HCT116 (cell line): ENCODE results near the gene CLIP2. TPM values are rescaled to one million over a fixed set of nuclear protein-coding genes. Genes with fewer than 3 reads are reported as not detected.
"Not testable (repeated sequence)": the region's sequence is repeated elsewhere in the genome, so short reads cannot be mapped to it uniquely, and the experiment has no call there.

ENCODE experiments used
- ATAC-seq: fragments of 200-7000 bp; cut with Tn5 transposase; 2 replicates; pipeline ENCODE4 v1.9.1; 2020; ENCODE audit warnings: mild to moderate bottlenecking, moderate library complexity
- BruUV-seq: library from RNA; stranded (reverse); fragments of 400-500 nt; replicated peaks from 2 replicates; lab custom pipeline; 2021; lab: Mats Ljungman, UMichigan
- CTCF ChIA-PET: fragments of 300-600 bp; sonication (Branson Sonifier 250); formaldehyde crosslinking; loops from one replicate; lab custom pipeline; 2021; ENCODE audit warnings: antibody characterized with exemption; lab: Charles Lee
- POLR2A ChIA-PET: fragments of 300-600, 350-600 bp; sonication (Branson Sonifier 250); formaldehyde crosslinking; loops from one replicate; lab custom pipeline; 2021; ENCODE audit warnings: antibody characterized with exemption; lab: Charles Lee
- RAD21 ChIA-PET, 2 experiments: fragments of 300-600 bp; sonication (Branson Sonifier 250); formaldehyde crosslinking; loops; one replicate each; lab custom pipeline; 2023; ENCODE audit warnings: low total read pairs in 2 of 2; ENCODE audit not compliant: uncharacterized antibody in 2 of 2, unreplicated experiment in 2 of 2, low non-redundant PET in 1 of 2; lab: Charles Lee
- DNase-seq: peaks from one replicate; pipeline ENCODE4 v3.0.0-alpha.2; 2010; ENCODE audit warnings: low read depth, low spot score
- H2AFZ ChIP-seq: fragments of 200-600 bp; shearing (Covaris generic), sonication (generic); 2 replicates; pipeline ENCODE4 v1.6.1; 2017; ENCODE audit warnings: low read depth, mixed run types, mixed read lengths, antibody characterized with exemption, low read length; ENCODE audit not compliant: poor library complexity, severe bottlenecking
- H3K27ac ChIP-seq: 2 replicates; pipeline ENCODE4 v1.5.1; 2012; ENCODE audit warnings: low read depth, low read length
- H3K27me3 ChIP-seq: fragments of 200-600 bp; sonication (generic); 2 replicates; pipeline ENCODE4 v1.6.1; 2016; ENCODE audit warnings: mixed run types, low read length, mixed read lengths; ENCODE audit not compliant: insufficient read depth
- H3K36me3 ChIP-seq, 2 experiments: fragments of 200-500 bp in 1 of 2; fragments of 200-600 bp in 1 of 2; sonication (Bioruptor generic) in 1 of 2; sonication (generic) in 1 of 2; 2 replicates each; pipeline versions ENCODE4 v1.5.1 to v1.6.1; 2014 to 2016; ENCODE audit warnings: low read length in 2 of 2, inconsistent platforms in 1 of 2, mixed read lengths in 1 of 2, mixed run types in 1 of 2; ENCODE audit not compliant: insufficient read depth in 2 of 2, control insufficient read depth in 1 of 2
- H3K4me1 ChIP-seq, 2 experiments: fragments of 200-600 bp in 1 of 2; sonication (generic) in 1 of 2; 2 replicates each; pipeline versions ENCODE4 v1.5.1 to v1.6.1; 2012 to 2017; ENCODE audit warnings: low read length in 2 of 2, inconsistent platforms in 1 of 2, mild to moderate bottlenecking in 1 of 2, mixed read lengths in 1 of 2, mixed run types in 1 of 2, moderate library complexity in 1 of 2; ENCODE audit not compliant: insufficient read depth in 2 of 2, control insufficient read depth in 1 of 2
- H3K4me2 ChIP-seq: fragments of 200-600 bp; sonication (generic); 2 replicates; pipeline ENCODE4 v1.6.1; 2017; ENCODE audit warnings: mixed run types, low read length, mixed read lengths
- H3K4me3 ChIP-seq, 2 experiments: fragments of 200-600 bp in 1 of 2; sonication (generic) in 1 of 2; replicated peaks in 1 of 2; 2 replicates each; pipeline ENCODE4 v1.5.1; 2011 to 2016; ENCODE audit warnings: low read length in 2 of 2, control low read depth in 1 of 2, low read depth in 1 of 2, mild to moderate bottlenecking in 1 of 2, mixed read lengths in 1 of 2, mixed run types in 1 of 2
- H3K79me2 ChIP-seq: fragments of 200-600 bp; sonication (generic); 2 replicates; pipeline ENCODE4 v1.6.1; 2017; ENCODE audit warnings: mild to moderate bottlenecking, mixed run types, low read length, moderate library complexity, mixed read lengths; ENCODE audit not compliant: insufficient read depth
- H3K9ac ChIP-seq: fragments of 200-600 bp; sonication (generic); 2 replicates; pipeline ENCODE4 v1.6.1; 2016; ENCODE audit warnings: low read length, mixed read lengths
- H3K9me2 ChIP-seq: fragments of 200-600 bp; sonication (generic), shearing (Covaris generic); 2 replicates; pipeline ENCODE4 v1.6.1; 2017; ENCODE audit warnings: mixed run types, mild to moderate bottlenecking, moderate library complexity; ENCODE audit not compliant: insufficient read depth
- H3K9me3 ChIP-seq, 2 experiments: fragments of 200-500 bp in 1 of 2; fragments of 200-600 bp in 1 of 2; sonication (Bioruptor generic) in 1 of 2; sonication (generic) in 1 of 2; 2 replicates each; pipeline ENCODE4 v1.6.1; 2014 to 2017; ENCODE audit warnings: low read length in 2 of 2, mixed read lengths in 2 of 2, inconsistent platforms in 1 of 2, low read depth in 1 of 2, mild to moderate bottlenecking in 1 of 2, mixed run types in 1 of 2, moderate library complexity in 1 of 2; ENCODE audit not compliant: control insufficient read depth in 1 of 2, insufficient read depth in 1 of 2
- H4K20me1 ChIP-seq: fragments of 200-600 bp; sonication (generic), shearing (Covaris generic); 2 replicates; pipeline ENCODE4 v1.6.1; 2017; ENCODE audit warnings: mixed run types, mild to moderate bottlenecking, moderate library complexity; ENCODE audit not compliant: insufficient read depth
- CTCF ChIP-seq, 3 experiments: fragments of 200-600 bp in 1 of 3; sonication (generic) in 1 of 3; IDR thresholded peaks in 2 of 3; conservative IDR thresholded peaks in 1 of 3; 2 replicates each; pipeline ENCODE4 v1.5.1; 2012 to 2017; ENCODE audit warnings: low read depth in 2 of 3, low read length in 2 of 3, antibody characterized with exemption in 1 of 3, borderline replicate concordance in 1 of 3, control low read depth in 1 of 3, mild to moderate bottlenecking in 1 of 3, mixed read lengths in 1 of 3, mixed run types in 1 of 3, moderate library complexity in 1 of 3; ENCODE audit not compliant: insufficient read depth in 1 of 3
- EGR1 ChIP-seq: IDR thresholded peaks from 2 replicates; pipeline ENCODE4 v1.6.1; 2012; ENCODE audit warnings: low read depth
- POLR2AphosphoS5 ChIP-seq: IDR thresholded peaks from 2 replicates; pipeline ENCODE4 v1.6.1; 2011; ENCODE audit warnings: mild to moderate bottlenecking, low read depth, low read length, moderate library complexity
- RAD21 ChIP-seq: IDR thresholded peaks from 2 replicates; pipeline ENCODE4 v1.6.1; 2012; ENCODE audit warnings: low read depth, mild to moderate bottlenecking
- TCF7L2 ChIP-seq: IDR thresholded peaks from 2 replicates; pipeline ENCODE4 v1.7.0; 2011; ENCODE audit warnings: borderline replicate concordance, inconsistent platforms; ENCODE audit not compliant: insufficient read depth, insufficient read length; ENCODE audit errors: extremely low read depth
- YY1 ChIP-seq: IDR thresholded peaks from 2 replicates; pipeline ENCODE4 v1.6.1; 2011; ENCODE audit warnings: low read length, low read depth, moderate library complexity, mild to moderate bottlenecking; ENCODE audit not compliant: insufficient replicate concordance; ENCODE audit errors: extremely low read depth
- ZBTB33 ChIP-seq: IDR thresholded peaks from 2 replicates; pipeline ENCODE4 v1.6.1; 2011; ENCODE audit warnings: mild to moderate bottlenecking, low read length, moderate library complexity; ENCODE audit not compliant: insufficient replicate concordance; ENCODE audit errors: extremely low read depth
- ZNF274 ChIP-seq: fragments of 200-500 bp; sonication (Bioruptor generic); IDR thresholded peaks from 2 replicates; pipeline ENCODE4 v1.6.1; 2014; ENCODE audit warnings: mild to moderate bottlenecking, low read depth, low read length, inconsistent platforms
- intact Hi-C: fragments of 100-400 bp; cut with micrococcal nuclease; formaldehyde crosslinking; loops from 2 replicates; pipeline ENCODE4 v1.10.0; 2022
- total RNA-seq: library from RNA; stranded (reverse); gene quantifications from one replicate; pipeline ENCODE4 v1.2.1, GENCODE V29; 2021; ENCODE audit not compliant: unreplicated experiment

Gene CLIP2
- total RNA-seq, 1 experiment from 2014 or later, result 40.1 TPM

GRCh38 chr7:74412603-74413002 lies 123.4 kb downstream of the CLIP2 start:
- Histone ChIP-seq H3K4me2 (no peak overlapping the region), H3K9me2 (no peaks in the 10 kb centered on the region), H3K4me1 (peaks cover 3 to 4% of the 10 kb centered on the region in 2 experiments; a peak in 2 of 4 replicates), H2AFZ (no peak overlapping the region), H4K20me1 (no peaks in the 10 kb centered on the region), H3K4me3 (no peak overlapping the region), H3K79me2 (no peaks in the 10 kb centered on the region), H3K9ac (no peak overlapping the region), H3K36me3 (no peaks in the 10 kb centered on the region), H3K27ac (no peak overlapping the region), H3K9me3 (no peaks in the 10 kb centered on the region), H3K27me3 (no peaks in the 10 kb centered on the region)
- RAD21 ChIA-PET, result no interaction called here
- intact Hi-C loops, result no loop called here
- no peak for DNase-seq
- CTCF ChIA-PET, result no interaction called here
- TF ChIP-seq ZNF274 (no peak), CTCF (IDR thresholded peaks at IDR 0.05 in 2 of 3, conservative IDR thresholded peaks at IDR 0.05 in 1 of 3; ENCODE audit: borderline replicate concordance in 1 of 3, insufficient read depth in 1 of 3, low read depth in 2 of 3, low read length in 2 of 3) (no peak), YY1 (no peak), POLR2AphosphoS5 (no peak), TCF7L2 (no peak), RAD21 (no peak), EGR1 (no peak), ZBTB33 (no peak)
- no TSS peak for BruUV-seq
- POLR2A ChIA-PET, result no interaction called here
- no peak for ATAC-seq

- H3K4me1 ChIP-seq, result peaks cover 2 to 13% of the 10 kb centered on the region in 2 experiments; a peak in 2 of 4 replicates
- POLR2A ChIA-PET, H3K9me3 ChIP-seq, CTCF ChIA-PET, H3K27me3 ChIP-seq, H3K27ac ChIP-seq, BruUV-seq, H3K9ac ChIP-seq, H2AFZ ChIP-seq, H3K4me2 ChIP-seq, H3K79me2 ChIP-seq, H3K4me3 ChIP-seq, H4K20me1 ChIP-seq, H3K9me2 ChIP-seq, DNase-seq, ATAC-seq, RAD21 ChIA-PET, H3K36me3 ChIP-seq: not testable (repeated sequence)
- intact Hi-C loops, result loop anchor here (5.0 kb wide), 1 partner anchor 453 kb away; no protein-coding TSS in a partner anchor
These were observed 125.6 kb downstream of the CLIP2 start for GRCh38 chr7:74414595-74415333.
